Astrocyte (in vitro differentiated cells and primary cell): ENCODE measurements around the gene DNTT.

Experiments
- EZH2 ChIP-seq: IDR thresholded peaks from 2 replicates; pipeline ENCODE4 v1.6.1; 2012; ENCODE audit warnings: mild to moderate bottlenecking, low read length, inconsistent platforms; ENCODE audit not compliant: insufficient read depth
- TF ChIP-seq, protein P1 (sequence below): IDR thresholded peaks from 2 replicates; pipeline ENCODE4 v1.5.1; 2011; ENCODE audit warnings: low read depth, mild to moderate bottlenecking, inconsistent platforms, low read length, moderate library complexity; ENCODE audit not compliant: insufficient read depth

DNA sequence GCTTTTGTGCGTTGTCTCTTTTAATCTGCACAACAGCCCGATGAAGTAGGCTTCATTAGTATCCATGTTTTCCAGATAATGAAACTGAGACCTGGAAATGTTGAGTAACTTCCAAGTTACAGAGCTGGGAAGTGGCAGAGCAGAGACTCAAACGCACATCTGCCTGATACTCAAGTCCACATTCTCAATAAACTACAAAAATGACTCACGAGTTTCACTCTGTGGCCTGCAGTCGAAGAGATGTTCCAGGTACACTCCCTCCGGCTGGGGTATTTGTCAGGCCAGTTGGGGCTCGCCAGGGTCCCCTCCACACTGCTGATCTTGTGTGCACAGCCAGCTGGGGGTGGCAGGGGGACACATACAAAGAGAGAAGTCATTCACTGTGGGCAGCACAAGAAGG is 72.2 kb downstream of the DNTT start:
- TF ChIP-seq, protein P1, sequence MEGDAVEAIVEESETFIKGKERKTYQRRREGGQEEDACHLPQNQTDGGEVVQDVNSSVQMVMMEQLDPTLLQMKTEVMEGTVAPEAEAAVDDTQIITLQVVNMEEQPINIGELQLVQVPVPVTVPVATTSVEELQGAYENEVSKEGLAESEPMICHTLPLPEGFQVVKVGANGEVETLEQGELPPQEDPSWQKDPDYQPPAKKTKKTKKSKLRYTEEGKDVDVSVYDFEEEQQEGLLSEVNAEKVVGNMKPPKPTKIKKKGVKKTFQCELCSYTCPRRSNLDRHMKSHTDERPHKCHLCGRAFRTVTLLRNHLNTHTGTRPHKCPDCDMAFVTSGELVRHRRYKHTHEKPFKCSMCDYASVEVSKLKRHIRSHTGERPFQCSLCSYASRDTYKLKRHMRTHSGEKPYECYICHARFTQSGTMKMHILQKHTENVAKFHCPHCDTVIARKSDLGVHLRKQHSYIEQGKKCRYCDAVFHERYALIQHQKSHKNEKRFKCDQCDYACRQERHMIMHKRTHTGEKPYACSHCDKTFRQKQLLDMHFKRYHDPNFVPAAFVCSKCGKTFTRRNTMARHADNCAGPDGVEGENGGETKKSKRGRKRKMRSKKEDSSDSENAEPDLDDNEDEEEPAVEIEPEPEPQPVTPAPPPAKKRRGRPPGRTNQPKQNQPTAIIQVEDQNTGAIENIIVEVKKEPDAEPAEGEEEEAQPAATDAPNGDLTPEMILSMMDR: no peak
- no peak for TF ChIP-seq EZH2
